ENCODE data around the gene KRTAP5-11.

The KRTAP5-11 gene

GRCh38 chr11:71556018-71556417, 26.7 kb downstream of the KRTAP5-11 start:
- Histone ChIP-seq H3K36me3 (ENCODE audit: control insufficient read depth, insufficient read depth, low read length) (no peaks in the 10 kb centered on the region), H3K4me3 (ENCODE audit: insufficient read depth, low read depth, low read length) (no peak overlapping the region), H3K4me1 (ENCODE audit: control insufficient read depth, insufficient read depth, low read length) (no peaks in the 10 kb centered on the region), H3K27ac (ENCODE audit: insufficient read depth, low read depth, low read length, poor library complexity, severe bottlenecking) (no peak overlapping the region), H3K27me3 (ENCODE audit: control insufficient read depth, insufficient read depth, low read length, poor library complexity, severe bottlenecking) (no peaks in the 10 kb centered on the region), H3K9me3 (ENCODE audit: control insufficient read depth, low read length) (no peaks in the 10 kb centered on the region)
- 87 to 94% methylated on average over 4 of the region's 4 CpGs for WGBS, 2 experiments

GRCh38 chr11:71555508-71555907, 27.2 kb downstream of the KRTAP5-11 start:
- Histone ChIP-seq H3K27me3 (ENCODE audit: control insufficient read depth, insufficient read depth, low read length, poor library complexity, severe bottlenecking) (no peaks in the 10 kb centered on the region), H3K9me3 (ENCODE audit: control insufficient read depth, low read length) (no peaks in the 10 kb centered on the region), H3K27ac (ENCODE audit: insufficient read depth, low read depth, low read length, poor library complexity, severe bottlenecking) (no peak overlapping the region), H3K4me1 (ENCODE audit: control insufficient read depth, insufficient read depth, low read length) (no peaks in the 10 kb centered on the region), H3K36me3 (ENCODE audit: control insufficient read depth, insufficient read depth, low read length) (no peaks in the 10 kb centered on the region), H3K4me3 (ENCODE audit: insufficient read depth, low read depth, low read length) (no peak overlapping the region)
- 94% methylated on average over 11 of the region's 11 CpGs for WGBS, 2 experiments

- H3K27me3 ChIP-seq (ENCODE audit: control insufficient read depth, insufficient read depth, low read length, poor library complexity, severe bottlenecking), result no peaks in the 10 kb centered on the region
- H3K4me3 ChIP-seq (ENCODE audit: insufficient read depth, low read depth, low read length), result no peak overlapping the region
- no peaks in the 10 kb centered on the region for H3K36me3 ChIP-seq (ENCODE audit: control insufficient read depth, insufficient read depth, low read length)
- H3K27ac ChIP-seq (ENCODE audit: insufficient read depth, low read depth, low read length, poor library complexity, severe bottlenecking), result no peak overlapping the region
- H3K9me3 ChIP-seq (ENCODE audit: control insufficient read depth, low read length), result no peaks in the 10 kb centered on the region
- H3K4me1 ChIP-seq (ENCODE audit: control insufficient read depth, insufficient read depth, low read length), result no peaks in the 10 kb centered on the region
- 92 to 94% methylated on average over 6 of the region's 6 CpGs for WGBS, 2 experiments
Measured at GRCh38 chr11:71554996-71555395, 27.7 kb downstream of the KRTAP5-11 start.

- Histone ChIP-seq H3K36me3 (ENCODE audit: control insufficient read depth, insufficient read depth, low read length) (no peaks in the 10 kb centered on the region), H3K9me3 (ENCODE audit: control insufficient read depth, low read length) (no peaks in the 10 kb centered on the region), H3K4me3 (ENCODE audit: insufficient read depth, low read depth, low read length) (no peak overlapping the region), H3K4me1 (ENCODE audit: control insufficient read depth, insufficient read depth, low read length) (no peaks in the 10 kb centered on the region), H3K27me3 (ENCODE audit: control insufficient read depth, insufficient read depth, low read length, poor library complexity, severe bottlenecking) (no peaks in the 10 kb centered on the region), H3K27ac (ENCODE audit: insufficient read depth, low read depth, low read length, poor library complexity, severe bottlenecking) (no peak overlapping the region)
- 100% methylated on average over 1 of the region's 1 CpG for WGBS, 2 experiments
Measured at GRCh38 chr11:71551711-71552110, 31.0 kb downstream of the KRTAP5-11 start.

GRCh38 chr11:71548716-71549151, 33.9 kb downstream of the KRTAP5-11 start:
- H3K27me3 ChIP-seq (ENCODE audit: control insufficient read depth, insufficient read depth, low read length, poor library complexity, severe bottlenecking), result no peaks in the 10 kb centered on the region
- 82 to 87% methylated on average over 5 of the region's 5 CpGs for WGBS, 2 experiments
- no peak overlapping the region for H3K4me3 ChIP-seq (ENCODE audit: insufficient read depth, low read depth, low read length)
- H3K27ac ChIP-seq (ENCODE audit: insufficient read depth, low read depth, low read length, poor library complexity, severe bottlenecking), result no peak overlapping the region
- no peaks in the 10 kb centered on the region for H3K9me3 ChIP-seq (ENCODE audit: control insufficient read depth, low read length)
- no peaks in the 10 kb centered on the region for H3K4me1 ChIP-seq (ENCODE audit: control insufficient read depth, insufficient read depth, low read length)
- H3K36me3 ChIP-seq (ENCODE audit: control insufficient read depth, insufficient read depth, low read length), result no peaks in the 10 kb centered on the region

GRCh38 chr11:71548120-71548519, 34.6 kb downstream of the KRTAP5-11 start, which contains the start of gene KRTAP5-9:
Gene KRTAP5-9, plus strand, starts transcription at chr11:71548420. Its CDS starts 238 bp downstream, at chr11:71548658.
- WGBS, 2 experiments, result 89 to 93% methylated on average over 5 of the region's 5 CpGs

GRCh38 chr11:71545405-71545966, 37.2 kb downstream of the KRTAP5-11 start:
- Histone ChIP-seq H3K36me3 (ENCODE audit: control insufficient read depth, insufficient read depth, low read length) (no peaks in the 10 kb centered on the region), H3K27me3 (ENCODE audit: control insufficient read depth, insufficient read depth, low read length, poor library complexity, severe bottlenecking) (no peaks in the 10 kb centered on the region), H3K9me3 (ENCODE audit: control insufficient read depth, low read length) (no peaks in the 10 kb centered on the region), H3K27ac (ENCODE audit: insufficient read depth, low read depth, low read length, poor library complexity, severe bottlenecking) (no peak overlapping the region), H3K4me1 (ENCODE audit: control insufficient read depth, insufficient read depth, low read length) (no peaks in the 10 kb centered on the region), H3K4me3 (ENCODE audit: insufficient read depth, low read depth, low read length) (no peak overlapping the region)
- 94 to 95% methylated on average over 12 of the region's 12 CpGs for WGBS, 2 experiments

More at GRCh38 chr11:71548120-71548519, 34.6 kb downstream of the KRTAP5-11 start, which contains the start of gene KRTAP5-9:
- Histone ChIP-seq H3K36me3 (ENCODE audit: control insufficient read depth, insufficient read depth, low read length) (no peaks in the 10 kb centered on the region), H3K4me3 (ENCODE audit: insufficient read depth, low read depth, low read length) (no peak within 1 kb of the TSS), H3K27ac (ENCODE audit: insufficient read depth, low read depth, low read length, poor library complexity, severe bottlenecking) (no peak within 1 kb of the TSS), H3K9me3 (ENCODE audit: control insufficient read depth, low read length) (no peaks in the 10 kb centered on the region), H3K27me3 (ENCODE audit: control insufficient read depth, insufficient read depth, low read length, poor library complexity, severe bottlenecking) (no peaks in the 10 kb centered on the region), H3K4me1 (ENCODE audit: control insufficient read depth, insufficient read depth, low read length) (no peaks in the 10 kb centered on the region)

GRCh38 chr11:71544525-71545214, 38.0 kb downstream of the KRTAP5-11 start:
- H3K27ac ChIP-seq (ENCODE audit: insufficient read depth, low read depth, low read length, poor library complexity, severe bottlenecking), result no peak overlapping the region
- WGBS, 2 experiments, result 83% methylated on average over 3 to 6 of the region's 6 CpGs
- H3K27me3 ChIP-seq (ENCODE audit: control insufficient read depth, insufficient read depth, low read length, poor library complexity, severe bottlenecking), result no peaks in the 10 kb centered on the region
- H3K4me1 ChIP-seq (ENCODE audit: control insufficient read depth, insufficient read depth, low read length), result no peaks in the 10 kb centered on the region
- H3K36me3 ChIP-seq (ENCODE audit: control insufficient read depth, insufficient read depth, low read length), result no peaks in the 10 kb centered on the region
- H3K9me3 ChIP-seq (ENCODE audit: control insufficient read depth, low read length), result no peaks in the 10 kb centered on the region
- H3K4me3 ChIP-seq (ENCODE audit: insufficient read depth, low read depth, low read length), result no peak overlapping the region

- H3K27me3 ChIP-seq (ENCODE audit: control insufficient read depth, insufficient read depth, low read length, poor library complexity, severe bottlenecking), result no peaks in the 10 kb centered on the region
- no peaks in the 10 kb centered on the region for H3K9me3 ChIP-seq (ENCODE audit: control insufficient read depth, low read length)
- WGBS, 2 experiments, result 84 to 88% methylated on average over 8 of the region's 8 CpGs
- H3K4me3 ChIP-seq (ENCODE audit: insufficient read depth, low read depth, low read length), result no peak overlapping the region
- H3K27ac ChIP-seq (ENCODE audit: insufficient read depth, low read depth, low read length, poor library complexity, severe bottlenecking), result no peak overlapping the region
- no peaks in the 10 kb centered on the region for H3K36me3 ChIP-seq (ENCODE audit: control insufficient read depth, insufficient read depth, low read length)
- H3K4me1 ChIP-seq (ENCODE audit: control insufficient read depth, insufficient read depth, low read length), result no peaks in the 10 kb centered on the region
Measured at GRCh38 chr11:71543866-71544265, 38.8 kb downstream of the KRTAP5-11 start.

- Histone ChIP-seq H3K27me3 (ENCODE audit: control insufficient read depth, insufficient read depth, low read length, poor library complexity, severe bottlenecking) (no peaks in the 10 kb centered on the region), H3K27ac (ENCODE audit: insufficient read depth, low read depth, low read length, poor library complexity, severe bottlenecking) (no peak overlapping the region), H3K4me3 (ENCODE audit: insufficient read depth, low read depth, low read length) (no peak overlapping the region), H3K4me1 (ENCODE audit: control insufficient read depth, insufficient read depth, low read length) (no peaks in the 10 kb centered on the region), H3K9me3 (ENCODE audit: control insufficient read depth, low read length) (no peaks in the 10 kb centered on the region), H3K36me3 (ENCODE audit: control insufficient read depth, insufficient read depth, low read length) (no peaks in the 10 kb centered on the region)
- WGBS, 2 experiments, result 88 to 89% methylated on average over 15 of the region's 15 CpGs
Measured at GRCh38 chr11:71542879-71543777, 39.5 kb downstream of the KRTAP5-11 start.

Measured in ectodermal cell (in vitro differentiated cells).